Measurements from ENCODE around the gene MYLK2.

The MYLK2 gene

DNA sequence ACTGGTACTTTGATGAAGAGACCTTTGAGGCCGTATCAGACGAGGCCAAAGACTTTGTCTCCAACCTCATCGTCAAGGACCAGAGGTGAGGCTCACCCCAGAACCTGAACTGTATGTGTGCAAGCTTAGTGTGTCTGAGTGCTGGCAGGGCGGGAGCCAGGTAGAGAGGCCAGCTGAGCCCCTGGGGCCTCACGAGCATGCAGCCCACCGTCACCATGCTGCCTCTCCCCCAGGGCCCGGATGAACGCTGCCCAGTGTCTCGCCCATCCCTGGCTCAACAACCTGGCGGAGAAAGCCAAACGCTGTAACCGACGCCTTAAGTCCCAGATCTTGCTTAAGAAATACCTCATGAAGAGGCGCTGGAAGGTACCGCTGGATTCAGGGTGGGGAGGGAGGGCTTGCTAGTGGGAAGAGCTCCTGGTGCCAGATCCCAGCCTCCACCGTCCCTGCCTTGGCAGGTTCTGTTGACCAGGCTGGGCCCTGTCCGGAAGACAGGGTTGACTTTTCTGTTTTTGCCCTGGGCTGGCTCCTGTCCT, 12.7 kb downstream of the MYLK2 start:
- DNase-seq = no peak
- in situ Hi-C loops (cut with MboI; ENCODE audit: low pct_unique_long_range_greater_than_20kb, low sequenced_read_pairs) = no loop called here

DNA sequence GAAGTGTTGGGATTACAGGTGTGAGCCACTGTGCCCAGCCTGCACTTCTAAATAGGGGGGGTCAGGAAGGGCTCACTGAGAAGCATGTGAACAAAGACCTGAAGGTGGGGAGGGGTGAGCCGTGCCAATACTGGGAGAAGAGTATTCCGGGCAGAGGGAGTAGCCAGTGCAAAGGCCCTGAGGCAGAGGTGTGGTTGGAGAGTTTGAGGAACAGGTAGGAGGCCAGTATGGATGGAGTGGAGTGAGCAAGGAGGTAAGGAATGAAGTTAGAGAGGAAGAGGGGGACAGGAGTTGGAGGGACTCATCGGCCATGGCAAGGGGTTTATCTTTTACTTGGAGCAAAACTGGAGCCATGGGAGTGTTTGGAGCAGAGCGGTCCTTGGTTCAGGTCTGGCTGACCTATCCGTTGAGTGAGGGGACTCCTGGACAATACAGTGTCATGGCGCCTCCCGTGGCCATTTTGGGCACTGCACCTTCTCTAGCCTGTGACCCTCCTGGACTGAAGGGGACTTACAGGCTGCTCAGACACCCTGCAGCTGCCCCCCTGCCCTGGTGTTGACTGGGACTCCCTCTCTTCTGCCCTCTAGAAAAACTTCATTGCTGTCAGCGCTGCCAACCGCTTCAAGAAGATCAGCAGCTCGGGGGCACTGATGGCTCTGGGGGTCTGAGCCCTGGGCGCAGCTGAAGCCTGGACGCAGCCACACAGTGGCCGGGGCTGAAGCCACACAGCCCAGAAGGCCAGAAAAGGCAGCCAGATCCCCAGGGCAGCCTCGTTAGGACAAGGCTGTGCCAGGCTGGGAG, 14.2 kb downstream of the MYLK2 start:
- peak; percentile 67 for DNase-seq

GRCh38 chr20:31833931-31834521, 14.9 kb downstream of the MYLK2 start:
- no peak for DNase-seq
- in situ Hi-C loops (cut with MboI; ENCODE audit: low pct_unique_long_range_greater_than_20kb, low sequenced_read_pairs) = no loop called here

More for the DNA sequence above, 14.2 kb downstream of the MYLK2 start:
- in situ Hi-C loops (cut with MboI; ENCODE audit: low pct_unique_long_range_greater_than_20kb, low sequenced_read_pairs) = no loop called here

- in situ Hi-C loops (cut with MboI; ENCODE audit: low pct_unique_long_range_greater_than_20kb, low sequenced_read_pairs) = no loop called here
- no peak for DNase-seq
These were observed 16.4 kb downstream of the MYLK2 start for GRCh38 chr20:31835554-31835953.

GRCh38 chr20:31835977-31836852, 17.1 kb downstream of the MYLK2 start:
- in situ Hi-C loops (cut with MboI; ENCODE audit: low pct_unique_long_range_greater_than_20kb, low sequenced_read_pairs) = no loop called here

DNA sequence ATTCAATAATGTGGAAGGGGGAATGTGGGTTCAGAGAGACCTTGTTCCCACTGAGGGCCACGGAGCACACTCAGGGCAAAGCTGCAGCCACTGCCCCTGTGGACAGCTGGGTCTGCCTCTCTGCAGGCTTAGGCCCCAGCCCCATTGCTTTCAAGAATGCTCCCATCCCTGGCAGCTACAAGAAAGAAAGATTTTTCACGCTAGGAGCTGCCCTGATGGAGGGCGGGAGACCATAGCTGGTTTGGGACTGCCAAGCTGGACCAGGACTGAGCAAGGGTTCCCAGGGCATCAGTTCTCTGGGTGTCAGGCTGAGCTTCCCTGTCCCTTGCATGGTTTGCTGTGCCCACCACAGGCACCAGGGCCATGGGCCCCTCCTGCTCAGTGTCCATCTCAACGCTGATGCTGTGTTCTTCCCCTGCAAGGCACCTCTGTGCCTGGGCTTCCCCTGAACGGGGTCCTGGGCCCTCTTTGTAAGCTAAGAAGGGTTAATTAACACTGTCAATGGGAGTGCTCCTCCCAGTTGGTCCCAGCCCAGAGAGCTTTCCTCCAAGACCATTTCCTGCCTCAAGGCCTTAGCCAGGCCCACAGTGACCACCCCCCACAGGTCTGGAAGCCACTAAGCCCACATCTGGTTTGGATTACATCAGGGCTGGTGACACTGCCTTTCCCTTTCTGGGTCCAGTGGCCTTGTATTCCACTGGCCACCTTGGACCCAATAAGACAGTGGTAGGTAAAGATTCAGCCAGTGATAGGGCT, 17.9 kb downstream of the MYLK2 start:
- in situ Hi-C loops (cut with MboI; ENCODE audit: low pct_unique_long_range_greater_than_20kb, low sequenced_read_pairs) = no loop called here
- DNase-seq = no peak

More at GRCh38 chr20:31835977-31836852, 17.1 kb downstream of the MYLK2 start:
- peak; percentile 89 for DNase-seq

DNA sequence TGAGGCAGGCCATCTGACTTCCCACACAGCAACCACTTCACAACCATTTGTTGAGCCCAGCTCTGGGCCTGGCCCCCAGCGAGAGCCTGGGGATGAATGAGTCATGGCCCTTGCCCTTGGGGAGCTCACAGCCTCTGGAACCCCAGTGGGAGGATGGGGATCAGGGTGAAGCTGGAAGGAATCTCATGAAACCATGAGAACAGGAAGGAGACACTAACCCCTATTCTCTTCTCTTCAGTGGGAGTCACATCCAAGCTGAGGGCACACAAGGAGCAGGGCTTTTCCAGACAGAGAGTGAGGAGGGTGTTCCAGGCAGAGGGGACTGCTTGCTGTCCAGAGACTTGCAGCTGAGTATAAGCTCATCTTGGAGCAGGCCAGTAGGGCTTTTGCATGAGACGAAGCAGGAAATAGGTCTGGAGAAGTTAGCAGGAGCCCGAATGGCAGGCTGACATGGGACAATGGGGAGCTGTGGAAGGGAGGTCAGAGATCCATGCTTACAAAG, 18.8 kb downstream of the MYLK2 start:
- DNase-seq = no peak
- in situ Hi-C loops (cut with MboI; ENCODE audit: low pct_unique_long_range_greater_than_20kb, low sequenced_read_pairs) = no loop called here

DNA sequence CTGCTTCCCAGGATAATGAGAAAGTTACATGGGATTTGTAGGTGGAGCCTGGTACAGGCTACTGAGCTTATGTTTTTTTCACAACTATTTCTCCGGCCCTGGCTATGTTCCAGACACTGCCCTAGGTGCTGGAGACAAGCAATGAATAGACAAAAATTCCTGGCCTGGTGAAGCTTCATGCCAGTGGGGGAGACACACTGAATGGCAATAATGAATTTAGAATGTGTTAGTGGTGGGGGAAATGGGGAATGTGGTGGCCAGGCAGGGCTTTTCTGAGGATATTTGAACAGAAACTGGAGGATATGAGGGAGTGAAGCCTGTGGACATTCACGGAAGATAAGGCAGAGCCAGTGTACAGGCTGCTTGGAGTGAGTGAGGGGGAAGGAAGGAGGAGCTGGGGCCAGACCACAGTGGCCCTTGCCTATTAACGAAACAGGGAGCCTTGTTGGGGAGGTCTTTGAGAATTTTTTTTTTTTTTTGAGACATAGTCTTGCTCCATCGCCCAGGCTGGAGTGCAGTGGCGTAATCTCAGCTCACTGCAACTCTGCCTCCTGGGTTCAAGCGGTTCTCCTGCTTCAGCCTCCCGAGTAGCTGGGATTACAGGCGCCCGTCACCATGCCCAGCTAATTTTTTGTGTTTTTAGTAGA, 19.6 kb downstream of the MYLK2 start:
- in situ Hi-C loops (cut with MboI; ENCODE audit: low pct_unique_long_range_greater_than_20kb, low sequenced_read_pairs) = no loop called here
- DNase-seq = no peak

DNA sequence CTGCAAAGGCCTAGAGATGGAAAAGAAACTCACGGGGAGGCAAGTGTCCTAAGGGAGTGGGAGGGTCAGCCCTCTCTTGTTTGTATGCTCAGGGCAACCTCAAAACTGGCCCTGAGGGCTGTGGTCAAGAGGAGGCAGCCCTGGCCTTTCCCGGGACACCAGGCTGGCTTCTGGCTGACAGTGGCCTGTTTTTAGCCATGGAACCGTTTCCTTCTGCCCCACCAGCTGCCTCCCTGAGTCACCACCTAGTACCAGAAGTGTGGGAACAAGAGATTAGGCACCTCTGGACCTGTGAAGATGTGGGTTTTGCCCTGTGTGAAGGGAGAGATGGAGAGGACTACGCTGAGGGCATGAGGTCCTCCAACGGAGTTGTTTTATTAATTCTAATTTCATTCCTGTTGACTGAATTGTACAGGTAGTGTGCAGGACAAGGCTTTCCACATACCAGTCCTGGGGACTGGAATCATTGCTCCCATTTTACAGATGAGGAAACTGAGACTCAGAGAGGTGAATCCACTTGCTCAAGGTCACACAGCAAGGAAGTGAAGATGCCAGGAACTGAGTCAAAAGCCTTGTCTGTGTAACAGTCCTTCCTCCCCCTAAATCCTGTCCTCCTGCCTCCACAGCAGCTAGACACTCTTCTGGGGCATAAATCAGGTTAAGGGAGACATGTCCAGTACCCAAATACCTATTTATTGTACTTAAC, 20.8 kb downstream of the MYLK2 start:
- no peak for DNase-seq
- in situ Hi-C loops (cut with MboI; ENCODE audit: low pct_unique_long_range_greater_than_20kb, low sequenced_read_pairs) = no loop called here

- in situ Hi-C loops (cut with MboI; ENCODE audit: low pct_unique_long_range_greater_than_20kb, low sequenced_read_pairs) = no loop called here
These were observed 22.0 kb downstream of the MYLK2 start for GRCh38 chr20:31840906-31841816.

DNA sequence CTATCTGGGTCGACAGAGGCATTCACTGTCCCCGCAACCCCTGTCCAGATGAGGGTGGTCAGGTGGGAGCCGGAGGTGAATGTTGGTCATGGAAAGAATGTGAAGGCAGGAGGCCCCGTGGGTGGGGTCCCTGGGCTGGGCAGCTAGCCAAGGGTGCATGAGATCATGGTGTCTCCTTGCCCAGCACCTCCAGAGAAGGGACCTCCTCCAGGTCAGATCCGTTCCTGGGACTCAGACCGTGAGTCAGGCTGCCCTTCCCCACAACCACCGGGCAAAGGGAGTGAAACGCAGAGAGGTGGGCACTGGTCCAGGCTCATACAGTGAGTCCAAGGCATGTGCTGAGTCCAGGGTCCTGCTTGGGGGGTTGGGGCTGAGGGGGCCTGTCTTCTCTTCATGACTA, 22.8 kb downstream of the MYLK2 start:
- DNase-seq = no peak
- in situ Hi-C loops (cut with MboI; ENCODE audit: low pct_unique_long_range_greater_than_20kb, low sequenced_read_pairs) = no loop called here

More at GRCh38 chr20:31840906-31841816, 22.0 kb downstream of the MYLK2 start:
- no peak for DNase-seq

GRCh38 chr20:31842471-31843157, 23.5 kb downstream of the MYLK2 start:
- in situ Hi-C loops (cut with MboI; ENCODE audit: low pct_unique_long_range_greater_than_20kb, low sequenced_read_pairs) = no loop called here
- no peak for DNase-seq

GRCh38 chr20:31843288-31843687, 24.1 kb downstream of the MYLK2 start:
- no peak for DNase-seq
- in situ Hi-C loops (cut with MboI; ENCODE audit: low pct_unique_long_range_greater_than_20kb, low sequenced_read_pairs) = no loop called here

- no peak for DNase-seq
- in situ Hi-C loops (cut with MboI; ENCODE audit: low pct_unique_long_range_greater_than_20kb, low sequenced_read_pairs) = no loop called here
These were observed 24.7 kb downstream of the MYLK2 start for GRCh38 chr20:31843881-31844280.

- DNase-seq = no peak
- in situ Hi-C loops (cut with MboI; ENCODE audit: low pct_unique_long_range_greater_than_20kb, low sequenced_read_pairs) = no loop called here
These were observed 25.7 kb downstream of the MYLK2 start for GRCh38 chr20:31844737-31845299.

DNA sequence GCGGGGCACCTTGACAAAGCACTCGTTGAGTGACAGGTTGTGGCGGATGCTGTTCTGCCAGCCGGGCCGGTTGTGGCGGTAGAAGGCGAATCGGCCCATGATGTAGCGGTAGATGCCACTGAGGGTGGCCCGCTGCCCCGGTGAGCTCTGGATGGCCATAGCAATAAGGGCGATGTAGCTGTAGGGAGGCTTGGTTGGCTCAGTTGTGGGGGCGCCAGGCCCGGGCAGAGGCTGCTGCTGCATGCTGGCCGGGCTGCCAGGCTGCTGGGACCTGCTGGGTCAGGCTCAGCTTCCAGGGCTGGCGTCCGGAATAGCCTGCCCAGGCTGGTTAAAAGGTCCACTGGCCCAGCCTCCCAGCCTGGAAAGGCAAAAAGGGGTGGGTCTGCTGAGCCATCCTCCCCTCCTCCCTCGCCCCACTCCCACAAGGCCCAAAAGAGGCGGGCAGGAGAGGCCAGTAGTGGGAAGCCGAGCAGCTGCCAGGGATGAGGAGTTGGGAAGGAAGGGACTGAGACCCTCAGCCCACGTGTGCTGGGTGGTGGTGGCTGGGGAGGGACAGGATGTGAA, 26.2 kb downstream of the MYLK2 start, which contains the start of gene FOXS1:
TSS of gene FOXS1 (minus strand) at position 305 of the 564 bp plus-strand sequence. CDS start at position 243, 62 bp downstream.
- no peak for DNase-seq
- in situ Hi-C loops (cut with MboI; ENCODE audit: low pct_unique_long_range_greater_than_20kb, low sequenced_read_pairs) = no loop called here

Measured in KBM-7 (cell line).